ENCODE data around the gene DBX1. TPM values are rescaled to one million over a fixed set of nuclear protein-coding genes. Genes with fewer than 3 reads are reported as not detected.
A peak's percentile ranks its signal among the peaks of the same experiment; 100 is the strongest.

DBX1 gene, protein sequence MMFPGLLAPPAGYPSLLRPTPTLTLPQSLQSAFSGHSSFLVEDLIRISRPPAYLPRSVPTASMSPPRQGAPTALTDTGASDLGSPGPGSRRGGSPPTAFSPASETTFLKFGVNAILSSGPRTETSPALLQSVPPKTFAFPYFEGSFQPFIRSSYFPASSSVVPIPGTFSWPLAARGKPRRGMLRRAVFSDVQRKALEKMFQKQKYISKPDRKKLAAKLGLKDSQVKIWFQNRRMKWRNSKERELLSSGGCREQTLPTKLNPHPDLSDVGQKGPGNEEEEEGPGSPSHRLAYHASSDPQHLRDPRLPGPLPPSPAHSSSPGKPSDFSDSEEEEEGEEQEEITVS
- polyA plus RNA-seq (2013, experiment 1 of 2), result 0.06 TPM
- polyA plus RNA-seq (2013, experiment 2 of 2), result 0.03 TPM

DNA sequence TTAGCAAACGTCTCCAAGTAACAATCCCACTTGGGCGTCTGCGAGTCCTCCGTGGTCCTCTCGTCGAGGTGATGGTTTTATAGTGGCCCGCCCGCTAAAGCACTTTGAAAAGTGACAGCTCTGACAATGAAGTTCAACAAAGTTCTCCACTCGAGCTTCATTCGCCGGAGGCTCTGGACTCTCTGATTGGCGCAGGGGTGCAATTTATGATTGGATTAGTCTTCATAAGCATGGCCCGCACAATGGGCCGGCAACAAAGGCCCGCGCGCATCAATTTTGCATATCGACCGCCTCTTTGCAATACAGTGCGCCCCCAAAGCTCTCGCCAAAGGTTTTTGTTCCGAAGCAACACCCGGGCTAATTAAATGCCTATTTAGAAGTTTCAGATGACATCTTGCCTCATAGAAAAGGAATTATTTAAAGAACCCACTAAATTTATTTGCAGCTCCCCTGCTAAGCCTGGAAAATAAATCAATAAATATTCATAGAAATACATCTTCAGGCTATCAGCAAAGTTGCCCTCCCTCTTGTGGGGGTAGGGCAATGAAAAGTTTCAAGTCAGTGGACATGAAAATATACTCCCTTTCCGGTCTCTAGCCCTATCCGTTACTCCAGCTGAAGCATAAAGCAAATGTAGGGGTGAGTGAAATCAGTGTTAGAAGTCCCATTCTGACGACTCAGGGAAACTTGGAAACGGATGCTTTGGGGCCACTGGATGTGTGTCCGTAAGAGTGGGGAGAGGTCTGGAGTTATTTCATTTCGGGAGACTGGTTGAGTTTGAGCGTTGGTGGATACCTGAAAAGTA is at the start of gene DBX1:
Gene DBX1, minus strand, starts transcription at position 51 of the 805 bp plus-strand sequence. CDS start 151 bp downstream, outside the sequence.
- Histone ChIP-seq H3K18ac (ENCODE audit: low read length) (no peak within 1 kb of the TSS), H2BK5ac (ENCODE audit: low read length) (no peak within 1 kb of the TSS), H3K9ac (ENCODE audit: low read length) (no peak within 1 kb of the TSS), H3K4me3 (ENCODE audit: low read length) (no peak within 1 kb of the TSS), H4K5ac (ENCODE audit: low read length) (no peak within 1 kb of the TSS), H3K27me3 (ENCODE audit: insufficient read depth, low read length, poor library complexity) (peaks cover 79% of the 10 kb centered on the region), H3K36me3 (ENCODE audit: control insufficient read depth, insufficient read depth, low read length) (no peaks in the 10 kb centered on the region), H2AK5ac (ENCODE audit: low read length) (no peak within 1 kb of the TSS), H3K79me2 (ENCODE audit: control insufficient read depth, insufficient read depth, low read length) (no peaks in the 10 kb centered on the region), H3K79me1 (ENCODE audit: low read length) (no peaks in the 10 kb centered on the region), H2BK120ac (ENCODE audit: low read depth, low read length) (no peak within 1 kb of the TSS), H3K56ac (ENCODE audit: low read length) (no peak within 1 kb of the TSS), H3K27ac (ENCODE audit: low read depth, low read length) (no peak within 1 kb of the TSS), H3K4ac (ENCODE audit: low read depth, low read length) (no peak within 1 kb of the TSS), H3K4me2 (ENCODE audit: low read length) (no peak within 1 kb of the TSS), H4K8ac (ENCODE audit: low read depth, low read length) (no peak within 1 kb of the TSS), H3K4me1 (ENCODE audit: control insufficient read depth, low read depth, low read length) (peaks cover 6% of the 10 kb centered on the region), H2BK15ac (replicated peaks; ENCODE audit: low read depth) (no peak within 1 kb of the TSS), H3K23ac (ENCODE audit: low read length) (no peak within 1 kb of the TSS)
- no peak for DNase-seq
- no CpG with 5 or more reads among the region's 30 CpGs for WGBS (ENCODE audit: extremely low coverage, insufficient coverage, low lambda C conversion rate)

DNA sequence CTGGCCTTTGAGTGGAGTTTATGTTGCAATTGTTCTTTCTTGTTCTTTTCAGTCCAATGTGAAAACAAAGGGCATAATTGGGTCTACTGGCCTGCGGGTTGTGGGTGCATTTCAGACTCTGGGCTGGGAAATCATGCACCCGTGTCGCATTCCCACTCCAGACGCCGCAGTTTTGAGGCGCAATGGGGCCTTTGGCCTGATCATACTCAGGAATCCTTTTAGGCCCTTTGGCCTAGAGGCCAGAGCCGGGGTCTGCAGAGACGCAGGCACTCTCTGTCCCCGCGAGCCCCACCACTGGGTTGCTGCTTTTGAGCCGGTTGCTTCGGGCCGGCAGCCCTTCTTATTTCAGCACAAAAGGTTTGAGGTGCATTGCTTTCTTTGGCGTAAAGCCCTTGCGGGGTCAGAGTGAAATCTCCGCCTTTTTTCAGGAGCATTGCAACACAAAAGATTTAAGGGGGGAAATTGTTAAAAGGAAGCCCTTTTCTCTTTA is 48.4 kb upstream of the DBX1 start:
- peak; percentile 44 for DNase-seq
- peaks cover 6% of the 10 kb centered on the region for H3K4me1 ChIP-seq (ENCODE audit: control insufficient read depth, low read depth, low read length)
- no peaks in the 10 kb centered on the region for H3K79me2 ChIP-seq (ENCODE audit: control insufficient read depth, insufficient read depth, low read length)
- H3K36me3 ChIP-seq (ENCODE audit: control insufficient read depth, insufficient read depth, low read length), result no peaks in the 10 kb centered on the region
- H3K79me1 ChIP-seq (ENCODE audit: low read length), result no peaks in the 10 kb centered on the region
- no peak overlapping the region for H2BK15ac ChIP-seq (replicated peaks; ENCODE audit: low read depth)
- H3K18ac ChIP-seq (ENCODE audit: low read length), result no peak overlapping the region
- H3K4me3 ChIP-seq (ENCODE audit: low read length), result no peak overlapping the region
- no peak overlapping the region for H4K5ac ChIP-seq (ENCODE audit: low read length)
- no peak overlapping the region for H2AK5ac ChIP-seq (ENCODE audit: low read length)
- H2BK5ac ChIP-seq (ENCODE audit: low read length), result no peak overlapping the region
- no peak overlapping the region for H4K8ac ChIP-seq (ENCODE audit: low read depth, low read length)
- H3K27ac ChIP-seq (ENCODE audit: low read depth, low read length), result no peak overlapping the region
- no peak overlapping the region for H3K4ac ChIP-seq (ENCODE audit: low read depth, low read length)
- H3K4me2 ChIP-seq (ENCODE audit: low read length), result peak overlapping the region; percentile 47
- H3K27me3 ChIP-seq (ENCODE audit: insufficient read depth, low read length, poor library complexity), result peaks cover 23% of the 10 kb centered on the region
- no CpG with 5 or more reads among the region's 16 CpGs for WGBS (ENCODE audit: extremely low coverage, insufficient coverage, low lambda C conversion rate)
- H2BK120ac ChIP-seq (ENCODE audit: low read depth, low read length), result no peak overlapping the region
- peak overlapping the region; percentile 48 for H3K23ac ChIP-seq (ENCODE audit: low read length)
- H3K9ac ChIP-seq (ENCODE audit: low read length), result no peak overlapping the region
- H3K56ac ChIP-seq (ENCODE audit: low read length), result peak overlapping the region; percentile 70

DNA sequence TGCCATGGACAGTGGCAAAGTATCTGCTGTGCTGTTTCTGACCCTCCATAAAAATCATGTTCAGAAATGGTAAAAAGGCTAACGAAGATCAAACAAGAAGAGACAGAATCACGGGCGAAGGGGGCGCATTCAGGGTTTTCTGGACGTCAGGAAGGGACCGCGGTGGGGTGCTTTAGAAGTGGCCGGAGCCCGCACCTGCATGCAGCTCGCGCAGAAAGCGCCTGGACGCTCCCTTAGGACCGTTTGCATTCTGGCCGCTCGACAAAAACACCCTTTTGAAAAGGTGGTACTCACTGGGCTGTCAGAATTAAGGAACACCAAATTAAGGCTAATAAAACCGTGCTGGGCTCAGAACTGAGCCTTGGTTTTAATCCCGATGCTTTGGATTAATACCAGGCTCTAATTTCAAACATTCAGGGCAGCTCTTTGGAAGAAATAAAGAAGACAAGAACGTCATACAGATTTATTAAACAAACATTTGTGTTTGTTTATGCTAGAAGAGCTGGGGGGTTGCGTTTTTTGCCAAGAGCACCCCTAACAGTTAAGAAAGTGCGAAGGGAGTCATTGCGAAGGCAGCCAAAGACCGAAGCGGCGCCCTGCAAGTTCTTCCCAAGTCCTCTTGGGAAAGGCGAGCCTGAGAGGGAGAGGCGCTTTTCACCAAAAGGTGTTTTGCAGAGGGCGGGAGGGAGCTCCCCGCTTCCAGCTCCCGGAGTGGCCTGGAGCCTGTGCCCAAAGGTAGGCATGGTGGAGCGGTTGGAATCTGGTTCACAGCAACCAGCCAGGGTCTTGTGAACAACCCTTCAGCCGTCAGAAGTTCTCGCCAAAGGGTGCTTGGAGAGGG is 47.7 kb upstream of the DBX1 start:
- Histone ChIP-seq H3K56ac (ENCODE audit: low read length) (peak overlapping the region; percentile 70), H3K4me2 (ENCODE audit: low read length) (peak overlapping the region; percentile 47), H3K4me3 (ENCODE audit: low read length) (no peak overlapping the region), H2AK5ac (ENCODE audit: low read length) (no peak overlapping the region), H4K8ac (ENCODE audit: low read depth, low read length) (no peak overlapping the region), H4K5ac (ENCODE audit: low read length) (no peak overlapping the region), H3K27ac (ENCODE audit: low read depth, low read length) (no peak overlapping the region), H3K18ac (ENCODE audit: low read length) (peak overlapping the region; percentile 51), H3K23ac (ENCODE audit: low read length) (no peak overlapping the region), H3K4ac (ENCODE audit: low read depth, low read length) (no peak overlapping the region), H3K36me3 (ENCODE audit: control insufficient read depth, insufficient read depth, low read length) (no peaks in the 10 kb centered on the region), H3K9ac (ENCODE audit: low read length) (no peak overlapping the region), H3K79me1 (ENCODE audit: low read length) (no peaks in the 10 kb centered on the region), H2BK15ac (replicated peaks; ENCODE audit: low read depth) (no peak overlapping the region), H2BK120ac (ENCODE audit: low read depth, low read length) (no peak overlapping the region), H2BK5ac (ENCODE audit: low read length) (no peak overlapping the region), H3K27me3 (ENCODE audit: insufficient read depth, low read length, poor library complexity) (peaks cover 23% of the 10 kb centered on the region), H3K4me1 (ENCODE audit: control insufficient read depth, low read depth, low read length) (peaks cover 6% of the 10 kb centered on the region), H3K79me2 (ENCODE audit: control insufficient read depth, insufficient read depth, low read length) (no peaks in the 10 kb centered on the region)
- peak; percentile 72 for DNase-seq
- WGBS (ENCODE audit: extremely low coverage, insufficient coverage, low lambda C conversion rate), result no CpG with 5 or more reads among the region's 33 CpGs

DNA sequence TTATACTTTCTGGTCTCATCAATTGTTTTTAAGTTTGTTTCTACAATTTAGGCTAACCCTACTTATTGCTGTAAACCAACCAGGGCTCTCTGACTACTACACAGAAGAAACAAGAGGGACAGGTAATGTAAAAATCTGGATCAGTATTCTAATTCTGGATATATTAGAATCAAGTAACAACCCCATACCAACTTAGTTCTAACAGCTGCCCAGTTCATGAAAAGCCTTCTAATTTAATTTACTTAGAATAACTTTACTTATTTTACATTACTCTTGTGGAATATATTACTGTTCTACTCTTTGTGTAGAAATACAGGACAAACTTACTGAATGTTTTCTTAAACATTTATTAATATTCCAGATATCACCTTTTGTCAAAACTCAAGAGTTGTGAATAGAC is 45.5 kb upstream of the DBX1 start:
- no peak overlapping the region for H3K4me3 ChIP-seq (ENCODE audit: low read length)
- no peak overlapping the region for H2BK15ac ChIP-seq (replicated peaks; ENCODE audit: low read depth)
- no peak overlapping the region for H2AK5ac ChIP-seq (ENCODE audit: low read length)
- no peak overlapping the region for H3K4ac ChIP-seq (ENCODE audit: low read depth, low read length)
- H2BK120ac ChIP-seq (ENCODE audit: low read depth, low read length), result no peak overlapping the region
- H3K9ac ChIP-seq (ENCODE audit: low read length), result no peak overlapping the region
- H3K56ac ChIP-seq (ENCODE audit: low read length), result no peak overlapping the region
- H3K23ac ChIP-seq (ENCODE audit: low read length), result no peak overlapping the region
- no peak overlapping the region for H3K18ac ChIP-seq (ENCODE audit: low read length)
- no peaks in the 10 kb centered on the region for H3K36me3 ChIP-seq (ENCODE audit: control insufficient read depth, insufficient read depth, low read length)
- H3K4me2 ChIP-seq (ENCODE audit: low read length), result no peak overlapping the region
- H3K79me2 ChIP-seq (ENCODE audit: control insufficient read depth, insufficient read depth, low read length), result no peaks in the 10 kb centered on the region
- H4K5ac ChIP-seq (ENCODE audit: low read length), result no peak overlapping the region
- no peak overlapping the region for H3K27ac ChIP-seq (ENCODE audit: low read depth, low read length)
- no peaks in the 10 kb centered on the region for H3K79me1 ChIP-seq (ENCODE audit: low read length)
- DNase-seq, result no peak
- H2BK5ac ChIP-seq (ENCODE audit: low read length), result no peak overlapping the region
- no peak overlapping the region for H4K8ac ChIP-seq (ENCODE audit: low read depth, low read length)
- peaks cover 26% of the 10 kb centered on the region for H3K27me3 ChIP-seq (ENCODE audit: insufficient read depth, low read length, poor library complexity)
- peaks cover 6% of the 10 kb centered on the region for H3K4me1 ChIP-seq (ENCODE audit: control insufficient read depth, low read depth, low read length)

DNA sequence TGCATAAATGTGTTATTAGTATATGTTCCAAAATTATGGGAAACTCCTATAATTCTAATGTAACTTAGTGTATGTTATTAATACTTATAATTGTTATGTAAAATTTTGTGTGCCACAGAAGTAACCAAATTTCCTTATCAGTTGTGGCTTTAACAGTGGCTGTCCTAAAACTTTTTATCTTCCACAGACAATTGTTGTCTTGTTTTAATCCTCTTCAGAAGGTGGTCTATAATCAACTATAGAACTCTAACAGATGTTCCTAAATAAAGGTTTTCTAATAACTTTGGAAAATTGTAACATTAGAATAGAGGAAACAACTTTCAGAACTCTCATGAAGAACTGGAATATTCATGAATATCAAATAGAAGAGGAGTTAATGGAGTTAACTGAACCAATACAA is 44.4 kb upstream of the DBX1 start:
- Histone ChIP-seq H3K9ac (ENCODE audit: low read length) (no peak overlapping the region), H3K56ac (ENCODE audit: low read length) (no peak overlapping the region), H3K4ac (ENCODE audit: low read depth, low read length) (no peak overlapping the region), H2AK5ac (ENCODE audit: low read length) (no peak overlapping the region), H3K36me3 (ENCODE audit: control insufficient read depth, insufficient read depth, low read length) (no peaks in the 10 kb centered on the region), H3K27ac (ENCODE audit: low read depth, low read length) (no peak overlapping the region), H3K4me3 (ENCODE audit: low read length) (no peak overlapping the region), H3K4me2 (ENCODE audit: low read length) (no peak overlapping the region), H3K4me1 (ENCODE audit: control insufficient read depth, low read depth, low read length) (peaks cover 6% of the 10 kb centered on the region), H3K27me3 (ENCODE audit: insufficient read depth, low read length, poor library complexity) (peaks cover 26% of the 10 kb centered on the region), H4K8ac (ENCODE audit: low read depth, low read length) (no peak overlapping the region), H3K79me1 (ENCODE audit: low read length) (no peaks in the 10 kb centered on the region), H2BK5ac (ENCODE audit: low read length) (no peak overlapping the region), H4K5ac (ENCODE audit: low read length) (no peak overlapping the region), H3K18ac (ENCODE audit: low read length) (no peak overlapping the region), H3K79me2 (ENCODE audit: control insufficient read depth, insufficient read depth, low read length) (no peaks in the 10 kb centered on the region), H2BK120ac (ENCODE audit: low read depth, low read length) (no peak overlapping the region), H2BK15ac (replicated peaks; ENCODE audit: low read depth) (no peak overlapping the region), H3K23ac (ENCODE audit: low read length) (no peak overlapping the region)
- no peak for DNase-seq
